A673 (cell line): Measurements from ENCODE around the gene SIK3. TPM values are rescaled to one million over a fixed set of nuclear protein-coding genes. Genes with fewer than 3 reads are reported as not detected.

Experiments
- BruUV-seq: library from RNA; stranded (reverse); fragments of 400-500 nt; replicated peaks from 2 replicates; lab custom pipeline; 2021; lab: Mats Ljungman, UMichigan
- CTCF ChIA-PET: fragments of 300-600 bp; sonication (Branson Sonifier 250); formaldehyde crosslinking; loops from one replicate; lab custom pipeline; 2022; ENCODE audit warnings: antibody characterized with exemption; lab: Charles Lee
- POLR2A ChIA-PET: fragments of 300-600 bp; sonication (Branson Sonifier 250); formaldehyde crosslinking; loops from one replicate; lab custom pipeline; 2022; ENCODE audit warnings: antibody characterized with exemption; ENCODE audit not compliant: low non-redundant PET; lab: Charles Lee
- DNase-seq: peaks from one replicate; pipeline ENCODE4 v3.0.0-alpha.2; 2015; ENCODE audit warnings: low spot score
- H3K27ac ChIP-seq: fragments of 200-600 bp; sonication (generic); 2 replicates; pipeline ENCODE4 v1.5.1; 2016; ENCODE audit warnings: mixed run types, low read depth, mild to moderate bottlenecking, mixed read lengths, antibody characterized with exemption, low read length; ENCODE audit not compliant: poor library complexity, severe bottlenecking
- H3K27me3 ChIP-seq: fragments of 200-600 bp; sonication (generic); replicated peaks from 2 replicates; pipeline ENCODE4 v1.6.1; 2017; ENCODE audit warnings: mixed run types, low read depth, mild to moderate bottlenecking, mixed read lengths, antibody characterized with exemption, low read length; ENCODE audit not compliant: insufficient read depth, poor library complexity
- H3K36me3 ChIP-seq: fragments of 200-600 bp; sonication (generic); 2 replicates; pipeline ENCODE4 v1.6.1; 2016; ENCODE audit warnings: mixed run types, mild to moderate bottlenecking, mixed read lengths, antibody characterized with exemption, low read length; ENCODE audit not compliant: insufficient read depth, poor library complexity, severe bottlenecking
- H3K4me1 ChIP-seq: fragments of 200-600 bp; sonication (generic); 2 replicates; pipeline ENCODE4 v1.6.1; 2017; ENCODE audit warnings: mixed run types, mild to moderate bottlenecking, mixed read lengths, antibody characterized with exemption, low read length; ENCODE audit not compliant: insufficient read depth, poor library complexity, severe bottlenecking
- H3K4me3 ChIP-seq: fragments of 200-600 bp; sonication (generic); 2 replicates; pipeline ENCODE4 v1.5.1; 2016; ENCODE audit warnings: low read depth, mixed run types, mild to moderate bottlenecking, mixed read lengths, low read length; ENCODE audit not compliant: poor library complexity, severe bottlenecking
- H3K9me3 ChIP-seq: fragments of 200-600 bp; sonication (generic); 2 replicates; pipeline ENCODE4 v1.6.1; 2016; ENCODE audit warnings: mixed run types, low read depth, mild to moderate bottlenecking, mixed read lengths, antibody characterized with exemption, low read length; ENCODE audit not compliant: poor library complexity, severe bottlenecking
- CTCF ChIP-seq: fragments of 300-800, 200-600 bp; sonication (generic); conservative IDR thresholded peaks from 2 replicates; pipeline ENCODE4 v1.5.1; 2017; ENCODE audit warnings: low read depth, mild to moderate bottlenecking, antibody characterized with exemption, low read length, moderate library complexity, mixed read lengths
- EZH2 ChIP-seq: fragments of 200-600 bp; sonication (generic); IDR thresholded peaks from 2 replicates; pipeline ENCODE4 v1.6.1; 2017; ENCODE audit warnings: borderline replicate concordance, low read depth, mild to moderate bottlenecking, mixed read lengths, antibody characterized with exemption, low read length; ENCODE audit not compliant: poor library complexity, severe bottlenecking
- intact Hi-C: fragments of 100-400 bp; cut with micrococcal nuclease; formaldehyde crosslinking; loops from one replicate; pipeline ENCODE4 v1.10.0; 2022; ENCODE audit not compliant: unreplicated experiment
- total RNA-seq: library from RNA; stranded (reverse); gene quantifications from 2 replicates; pipeline ENCODE4 v1.2.3, GENCODE V29; 2021

Gene SIK3
- total RNA-seq, 1 experiment from 2014 or later = 81.7 TPM

- ChIA-PET CTCF (interaction anchor here (0.7 kb wide), 1 partner anchor 83 kb away, joined by 4 read pairs; no protein-coding TSS in a partner anchor), POLR2A (interaction anchor here (0.6 kb wide), 1 partner anchor 19 kb away, joined by 5 read pairs; no protein-coding TSS in a partner anchor)
- intact Hi-C loops = no loop called here
- Histone ChIP-seq H3K4me3 (no peak overlapping the region), H3K36me3 (no peaks in the 10 kb centered on the region), H3K9me3 (peaks cover 5% of the 10 kb centered on the region), H3K27ac (no peak overlapping the region), H3K27me3 (no peaks in the 10 kb centered on the region), H3K4me1 (peaks cover 80% of the 10 kb centered on the region)
- TF ChIP-seq EZH2 (no peak), CTCF (no peak)
- BruUV-seq = no TSS peak
- DNase-seq = no peak
Measured at GRCh38 chr11:117023178-117023577, 75.0 kb downstream of the SIK3 start.

GRCh38 chr11:117022526-117022925 lies 75.7 kb downstream of the SIK3 start:
- no TSS peak for BruUV-seq
- intact Hi-C loops = no loop called here
- ChIA-PET CTCF (no interaction called here), POLR2A (no interaction called here)
- Histone ChIP-seq H3K36me3 (no peaks in the 10 kb centered on the region), H3K4me3 (no peak overlapping the region), H3K4me1 (peaks cover 80% of the 10 kb centered on the region), H3K9me3 (peaks cover 5% of the 10 kb centered on the region), H3K27me3 (no peaks in the 10 kb centered on the region), H3K27ac (no peak overlapping the region)
- DNase-seq = no peak
- TF ChIP-seq EZH2 = no peak
- TF ChIP-seq CTCF = no peak

GRCh38 chr11:117020869-117021564 lies 77.2 kb downstream of the SIK3 start:
- no TSS peak for BruUV-seq
- ChIA-PET CTCF (no interaction called here), POLR2A (no interaction called here)
- Histone ChIP-seq H3K9me3 (peaks cover 10% of the 10 kb centered on the region), H3K4me3 (no peak overlapping the region), H3K27ac (peak overlapping the region; percentile 25), H3K27me3 (no peaks in the 10 kb centered on the region), H3K36me3 (no peaks in the 10 kb centered on the region), H3K4me1 (peaks cover 69% of the 10 kb centered on the region)
- no peak for DNase-seq
- intact Hi-C loops = no loop called here
- no peak for TF ChIP-seq CTCF
